Measurements from ENCODE around the gene DLK2. TPM values are rescaled to one million over a fixed set of nuclear protein-coding genes. Genes with fewer than 3 reads are reported as not detected.

The DLK2 gene
- total RNA-seq, 2 experiments from 2014 or later = not detected

DNA sequence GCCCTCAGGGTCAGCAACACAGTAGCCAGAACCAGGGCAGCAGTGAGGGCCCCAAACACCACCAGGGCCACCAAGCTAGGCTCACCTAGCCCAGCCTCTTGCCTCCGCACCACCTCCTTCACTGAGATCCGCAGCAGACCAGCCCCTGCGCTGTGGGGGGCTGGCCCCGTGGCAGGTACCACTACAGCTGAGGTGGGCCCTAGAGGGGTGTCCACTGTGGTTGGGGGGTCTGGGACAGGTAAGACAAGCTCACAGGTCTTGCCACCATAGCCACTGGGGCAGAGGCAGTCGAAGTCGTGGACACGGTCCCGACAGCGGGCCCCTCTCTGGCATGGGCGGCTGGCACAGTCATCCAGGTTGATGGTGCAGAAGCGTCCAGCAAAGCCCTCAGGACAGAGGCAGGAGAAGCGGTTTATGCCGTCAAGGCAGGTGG lies 4.6 kb downstream of the DLK2 start:
- no peak for DNase-seq (ENCODE audit: low spot score)
- H3K9me3 ChIP-seq (ENCODE audit: low read length) = no peaks in the 10 kb centered on the region
- no peak for TF ChIP-seq EZH2phosphoT487 (IDR thresholded peaks at IDR 0.05; ENCODE audit: borderline replicate concordance, low read depth, low read length)
- TF ChIP-seq, protein P1, sequence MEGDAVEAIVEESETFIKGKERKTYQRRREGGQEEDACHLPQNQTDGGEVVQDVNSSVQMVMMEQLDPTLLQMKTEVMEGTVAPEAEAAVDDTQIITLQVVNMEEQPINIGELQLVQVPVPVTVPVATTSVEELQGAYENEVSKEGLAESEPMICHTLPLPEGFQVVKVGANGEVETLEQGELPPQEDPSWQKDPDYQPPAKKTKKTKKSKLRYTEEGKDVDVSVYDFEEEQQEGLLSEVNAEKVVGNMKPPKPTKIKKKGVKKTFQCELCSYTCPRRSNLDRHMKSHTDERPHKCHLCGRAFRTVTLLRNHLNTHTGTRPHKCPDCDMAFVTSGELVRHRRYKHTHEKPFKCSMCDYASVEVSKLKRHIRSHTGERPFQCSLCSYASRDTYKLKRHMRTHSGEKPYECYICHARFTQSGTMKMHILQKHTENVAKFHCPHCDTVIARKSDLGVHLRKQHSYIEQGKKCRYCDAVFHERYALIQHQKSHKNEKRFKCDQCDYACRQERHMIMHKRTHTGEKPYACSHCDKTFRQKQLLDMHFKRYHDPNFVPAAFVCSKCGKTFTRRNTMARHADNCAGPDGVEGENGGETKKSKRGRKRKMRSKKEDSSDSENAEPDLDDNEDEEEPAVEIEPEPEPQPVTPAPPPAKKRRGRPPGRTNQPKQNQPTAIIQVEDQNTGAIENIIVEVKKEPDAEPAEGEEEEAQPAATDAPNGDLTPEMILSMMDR (conservative IDR thresholded peaks at IDR 0.05; ENCODE audit: low read length) = no peak
- H3K4me2 ChIP-seq (ENCODE audit: low read length) = no peak overlapping the region
- H4K20me1 ChIP-seq (ENCODE audit: insufficient read depth, low read length) = no peaks in the 10 kb centered on the region
- no peak overlapping the region for H3K4me3 ChIP-seq (ENCODE audit: low read depth, low read length, poor library complexity, severe bottlenecking)
- peaks cover 37% of the 10 kb centered on the region; the same call in 1 of the 2 replicates for H3K36me3 ChIP-seq (ENCODE audit: insufficient read depth, low read length)
- no peak overlapping the region for H2AFZ ChIP-seq (ENCODE audit: low read length)
- H3K4me1 ChIP-seq (ENCODE audit: insufficient read depth, low read length, poor library complexity, severe bottlenecking) = no peaks in the 10 kb centered on the region
- no TSS peak for BruUV-seq (replicated peaks)
- ChIA-PET CTCF (ENCODE audit: unreplicated experiment) (no interaction called here), POLR2A (no interaction called here)
- intact Hi-C loops (cut with micrococcal nuclease; ENCODE audit: unreplicated experiment) = no loop called here
- H3K9me2 ChIP-seq (ENCODE audit: insufficient read depth, low read length) = no peaks in the 10 kb centered on the region
- no peak overlapping the region for H3K27ac ChIP-seq (ENCODE audit: low read depth, low read length, poor library complexity, severe bottlenecking)
- no peaks in the 10 kb centered on the region for H3K79me2 ChIP-seq (ENCODE audit: insufficient read depth, low read depth, low read length)

DNA sequence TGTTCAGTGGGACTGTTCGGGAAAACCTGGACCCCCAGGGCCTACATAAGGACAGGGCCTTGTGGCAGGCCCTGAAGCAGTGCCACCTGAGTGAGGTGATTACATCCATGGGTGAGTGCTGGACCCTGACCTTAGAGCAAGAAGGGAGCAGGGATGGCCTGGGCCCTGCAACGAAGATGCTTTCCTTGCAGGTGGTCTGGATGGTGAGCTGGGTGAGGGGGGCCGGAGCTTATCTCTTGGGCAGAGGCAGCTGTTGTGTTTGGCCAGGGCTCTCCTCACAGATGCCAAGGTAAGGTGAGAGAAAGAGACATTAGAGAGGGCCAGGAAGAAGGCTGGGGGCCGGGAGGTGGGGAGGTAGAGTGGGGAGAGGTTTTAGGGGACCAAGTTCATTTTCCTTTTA lies 6.4 kb downstream of the DLK2 start:
- intact Hi-C loops (cut with micrococcal nuclease; ENCODE audit: unreplicated experiment) = no loop called here
- H3K4me3 ChIP-seq (ENCODE audit: low read depth, low read length, poor library complexity, severe bottlenecking) = no peak overlapping the region
- H3K79me2 ChIP-seq (ENCODE audit: insufficient read depth, low read depth, low read length) = no peaks in the 10 kb centered on the region
- H3K4me1 ChIP-seq (ENCODE audit: insufficient read depth, low read length, poor library complexity, severe bottlenecking) = no peaks in the 10 kb centered on the region
- no peak overlapping the region for H3K4me2 ChIP-seq (ENCODE audit: low read length)
- H3K9me3 ChIP-seq (ENCODE audit: low read length) = no peaks in the 10 kb centered on the region
- peaks cover 44% of the 10 kb centered on the region; the same call in 1 of the 2 replicates for H3K36me3 ChIP-seq (ENCODE audit: insufficient read depth, low read length)
- no peak for TF ChIP-seq EZH2phosphoT487 (IDR thresholded peaks at IDR 0.05; ENCODE audit: borderline replicate concordance, low read depth, low read length)
- TF ChIP-seq, protein P1 (conservative IDR thresholded peaks at IDR 0.05; ENCODE audit: low read length) = no peak
- ChIA-PET POLR2A (no interaction called here), CTCF (ENCODE audit: unreplicated experiment) (no interaction called here)
- no peaks in the 10 kb centered on the region for H4K20me1 ChIP-seq (ENCODE audit: insufficient read depth, low read length)
- no peak overlapping the region for H2AFZ ChIP-seq (ENCODE audit: low read length)
- no peak for DNase-seq (ENCODE audit: low spot score)
- no peaks in the 10 kb centered on the region for H3K9me2 ChIP-seq (ENCODE audit: insufficient read depth, low read length)
- no TSS peak for BruUV-seq (replicated peaks)
- no peak overlapping the region for H3K27ac ChIP-seq (ENCODE audit: low read depth, low read length, poor library complexity, severe bottlenecking)

DNA sequence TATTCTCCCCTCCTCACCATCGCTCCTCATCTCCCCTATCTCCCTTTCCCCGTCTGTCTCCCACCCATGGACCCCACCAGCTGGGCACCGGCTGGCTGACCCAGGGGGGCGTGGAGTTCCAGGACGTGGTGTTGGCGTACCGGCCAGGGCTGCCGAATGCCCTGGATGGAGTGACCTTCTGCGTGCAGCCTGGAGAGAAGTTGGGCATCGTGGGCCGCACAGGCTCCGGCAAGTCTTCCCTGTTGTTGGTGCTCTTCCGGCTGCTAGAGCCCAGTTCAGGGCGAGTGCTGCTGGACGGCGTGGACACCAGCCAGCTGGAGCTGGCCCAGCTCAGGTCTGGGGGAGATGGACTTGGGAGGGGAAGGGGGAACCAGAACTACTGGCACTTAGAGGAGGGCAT lies 7.7 kb downstream of the DLK2 start:
- ChIA-PET POLR2A (no interaction called here), CTCF (ENCODE audit: unreplicated experiment) (no interaction called here)
- Histone ChIP-seq H3K36me3 (ENCODE audit: insufficient read depth, low read length) (peaks cover 55% of the 10 kb centered on the region; the same call in 1 of the 2 replicates), H4K20me1 (ENCODE audit: insufficient read depth, low read length) (no peaks in the 10 kb centered on the region), H3K79me2 (ENCODE audit: insufficient read depth, low read depth, low read length) (no peaks in the 10 kb centered on the region), H2AFZ (ENCODE audit: low read length) (no peak overlapping the region), H3K4me3 (ENCODE audit: low read depth, low read length, poor library complexity, severe bottlenecking) (no peak overlapping the region), H3K27ac (ENCODE audit: low read depth, low read length, poor library complexity, severe bottlenecking) (no peak overlapping the region), H3K4me2 (ENCODE audit: low read length) (no peak overlapping the region), H3K9me3 (ENCODE audit: low read length) (no peaks in the 10 kb centered on the region), H3K9me2 (ENCODE audit: insufficient read depth, low read length) (no peaks in the 10 kb centered on the region), H3K4me1 (ENCODE audit: insufficient read depth, low read length, poor library complexity, severe bottlenecking) (no peaks in the 10 kb centered on the region)
- no TSS peak for BruUV-seq (replicated peaks)
- no peak for TF ChIP-seq EZH2phosphoT487 (IDR thresholded peaks at IDR 0.05; ENCODE audit: borderline replicate concordance, low read depth, low read length)
- TF ChIP-seq, protein P1 (conservative IDR thresholded peaks at IDR 0.05; ENCODE audit: low read length) = no peak
- intact Hi-C loops (cut with micrococcal nuclease; ENCODE audit: unreplicated experiment) = no loop called here
- DNase-seq (ENCODE audit: low spot score) = no peak

Measured in OCI-LY7 (cell line).